NCI-H146 treated with DMSO at 0.1 percent for 48 hours (cell line): ENCODE data around the gene CD14.
"Not testable (repeated sequence)": the region's sequence is repeated elsewhere in the genome, so short reads cannot be mapped to it uniquely, and the experiment has no call there.

Experiments
- DNase-seq: peaks from one replicate; lab custom pipeline; 2025; ENCODE audit not compliant: unreplicated experiment; lab: John Stamatoyannopoulos, UW

CD14 gene

GRCh38 chr5:140635291-140636257 lies 2.6 kb upstream of the CD14 start:
- no peak for DNase-seq

GRCh38 chr5:140634103-140634502 lies 1.1 kb upstream of the CD14 start:
- no peak for DNase-seq

- DNase-seq = no peak
These were observed 526 bp upstream of the CD14 start for GRCh38 chr5:140633501-140633900.

- peak; percentile 37 for DNase-seq
These were observed 482 bp downstream of the CD14 start for GRCh38 chr5:140632366-140633020.

GRCh38 chr5:140631831-140632365 lies 1.1 kb downstream of the CD14 start:
- peak; percentile 26 for DNase-seq

- DNase-seq = no peak
These were observed 1.9 kb downstream of the CD14 start for GRCh38 chr5:140631036-140631417.

- DNase-seq = no peak
These were observed 2.5 kb downstream of the CD14 start for GRCh38 chr5:140630292-140631035.

GRCh38 chr5:140628711-140629110 lies 4.3 kb downstream of the CD14 start:
- no peak for DNase-seq

- no peak for DNase-seq
These were observed 5.0 kb downstream of the CD14 start for GRCh38 chr5:140627972-140628371.

GRCh38 chr5:140624886-140625285 lies 8.1 kb downstream of the CD14 start:
- not testable (repeated sequence) for DNase-seq

GRCh38 chr5:140623061-140623460 lies 9.9 kb downstream of the CD14 start:
- DNase-seq = not testable (repeated sequence)

DNA sequence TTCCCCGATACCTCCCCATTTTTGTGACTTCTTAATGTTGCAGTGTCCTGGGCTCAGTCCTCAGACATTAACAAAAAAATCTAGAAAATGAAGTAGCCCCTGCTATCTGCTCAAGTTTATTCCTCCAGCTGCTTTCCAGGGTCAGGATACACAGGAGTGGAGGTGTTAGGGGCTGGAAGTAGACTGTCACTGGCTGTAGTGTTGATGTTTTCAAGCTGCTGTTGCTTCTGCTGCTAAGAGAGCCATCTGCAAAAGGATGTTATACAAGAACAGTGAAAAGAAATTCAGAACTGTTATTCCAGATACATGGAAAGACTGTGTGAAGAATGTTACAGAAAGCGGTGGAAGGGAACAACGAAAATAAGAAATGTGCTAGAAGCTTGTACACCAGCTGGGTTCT lies 10.7 kb downstream of the CD14 start:
- DNase-seq = no peak

DNA sequence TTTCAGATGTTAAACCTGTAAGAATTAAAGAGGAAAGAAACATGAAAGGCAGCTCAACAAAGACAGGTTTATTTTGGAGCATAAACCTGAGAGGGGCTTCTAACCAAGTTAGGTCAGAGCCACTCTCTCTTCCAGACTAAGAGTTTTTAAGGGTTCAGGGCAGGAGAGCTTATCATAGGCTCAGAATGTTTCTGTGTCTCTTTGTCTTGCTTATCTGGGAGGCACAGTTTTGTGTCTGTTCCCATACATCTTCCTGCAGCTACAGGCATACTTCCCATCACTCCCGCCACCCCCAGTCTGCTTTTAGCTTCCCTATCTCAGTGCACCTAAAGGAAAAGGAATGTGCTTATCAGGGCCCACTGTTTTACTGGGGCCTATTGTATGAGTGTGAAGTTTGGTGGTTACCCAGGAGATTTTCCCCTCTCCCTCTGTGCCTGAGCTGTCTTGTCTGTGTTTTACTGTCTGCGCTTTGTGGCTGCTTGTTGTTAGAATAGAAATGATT lies 21.9 kb downstream of the CD14 start:
- no peak for DNase-seq

GRCh38 chr5:140609126-140609525 lies 23.8 kb downstream of the CD14 start:
- DNase-seq = no peak

- DNase-seq = no peak
These were observed 24.3 kb downstream of the CD14 start for GRCh38 chr5:140608722-140609121.

DNA sequence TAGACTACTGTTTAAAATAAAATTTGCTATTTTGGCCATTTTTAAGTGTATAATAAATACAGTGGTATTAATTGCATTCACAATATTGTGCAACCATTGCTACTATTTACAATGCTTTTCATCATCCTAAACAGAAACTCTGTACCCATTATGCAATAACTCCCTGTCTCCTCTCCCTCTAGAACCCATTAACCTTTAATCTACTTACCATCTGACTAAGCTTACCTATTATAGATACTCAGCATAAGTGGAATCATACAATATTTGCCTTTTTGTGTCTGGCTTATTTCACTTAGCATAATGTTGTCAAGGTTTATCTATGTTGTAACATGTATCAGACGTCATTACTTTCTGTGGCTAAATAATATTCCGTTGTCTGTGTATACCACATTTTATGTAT lies 25.9 kb downstream of the CD14 start:
- DNase-seq = no peak

- DNase-seq = no peak
These were observed 27.1 kb downstream of the CD14 start for GRCh38 chr5:140605879-140606278.

GRCh38 chr5:140603734-140604133 lies 29.2 kb downstream of the CD14 start:
- DNase-seq = no peak

DNA sequence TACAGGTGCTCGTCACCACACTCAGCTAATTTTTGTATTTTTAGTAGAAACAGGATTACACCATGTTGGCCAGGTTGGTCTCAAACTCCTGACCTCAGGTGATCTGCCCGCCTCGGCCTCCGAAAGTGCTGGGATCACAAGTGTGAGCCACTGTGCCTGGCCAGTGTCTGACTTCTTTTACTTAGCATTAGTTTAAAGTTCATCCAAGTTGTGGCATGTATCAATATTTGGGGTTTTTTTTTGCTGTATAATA lies 29.6 kb downstream of the CD14 start:
- DNase-seq = not testable (repeated sequence)

GRCh38 chr5:140602147-140602546 lies 30.8 kb downstream of the CD14 start:
- no peak for DNase-seq

- DNase-seq = no peak
These were observed 32.9 kb downstream of the CD14 start for GRCh38 chr5:140600096-140600495.
